Measurements from ENCODE around the gene CALHM3. TPM values are rescaled to one million over a fixed set of nuclear protein-coding genes. Genes with fewer than 3 reads are reported as not detected.
A peak's percentile ranks its signal among the peaks of the same experiment; 100 is the strongest.

The CALHM3 gene
- total RNA-seq, 2 experiments from 2014 or later: not detected

- no peak for DNase-seq
- H3K36me3 Mint-ChIP-seq: peaks cover 47% of the 10 kb centered on the region
Observed at GRCh38 chr10:103433858-103434257, 45.2 kb downstream of the CALHM3 start.

GRCh38 chr10:103431902-103432301, 47.1 kb downstream of the CALHM3 start:
- H3K36me3 Mint-ChIP-seq: peaks cover 50% of the 10 kb centered on the region
- no peak overlapping the region for H3K27ac Mint-ChIP-seq
- no peak overlapping the region for H3K4me3 Mint-ChIP-seq
- no peak for DNase-seq
- no peaks in the 10 kb centered on the region for H3K27me3 Mint-ChIP-seq
- no peaks in the 10 kb centered on the region for H3K9me3 Mint-ChIP-seq
- H3K4me1 Mint-ChIP-seq: peaks cover 30% of the 10 kb centered on the region

More at GRCh38 chr10:103433858-103434257, 45.2 kb downstream of the CALHM3 start:
- H3K4me3 Mint-ChIP-seq: no peak overlapping the region
- no peaks in the 10 kb centered on the region for H3K9me3 Mint-ChIP-seq
- H3K27ac Mint-ChIP-seq: no peak overlapping the region
- H3K4me1 Mint-ChIP-seq: peaks cover 13% of the 10 kb centered on the region
- H3K27me3 Mint-ChIP-seq: no peaks in the 10 kb centered on the region

- Mint-ChIP-seq H3K4me1 (peaks cover 32% of the 10 kb centered on the region), H3K36me3 (peaks cover 50% of the 10 kb centered on the region), H3K27ac (peak overlapping the region; percentile 74), H3K27me3 (no peaks in the 10 kb centered on the region), H3K4me3 (no peak overlapping the region), H3K9me3 (no peaks in the 10 kb centered on the region)
- DNase-seq: no peak
Observed at GRCh38 chr10:103429647-103430046, 49.4 kb downstream of the CALHM3 start.

- no peak overlapping the region for H3K27ac Mint-ChIP-seq
- no peak for DNase-seq
- H3K36me3 Mint-ChIP-seq: peaks cover 50% of the 10 kb centered on the region
- no peak overlapping the region for H3K4me3 Mint-ChIP-seq
- no peaks in the 10 kb centered on the region for H3K9me3 Mint-ChIP-seq
- no peaks in the 10 kb centered on the region for H3K27me3 Mint-ChIP-seq
- H3K4me1 Mint-ChIP-seq: peaks cover 32% of the 10 kb centered on the region
Observed at GRCh38 chr10:103428989-103429643, 49.9 kb downstream of the CALHM3 start.

- H3K9me3 Mint-ChIP-seq: no peaks in the 10 kb centered on the region
- H3K27ac Mint-ChIP-seq: no peak overlapping the region
Observed at GRCh38 chr10:103427866-103428265, 51.2 kb downstream of the CALHM3 start.

GRCh38 chr10:103423748-103424147, 55.3 kb downstream of the CALHM3 start:
- Mint-ChIP-seq H3K4me1 (peaks cover 19% of the 10 kb centered on the region), H3K36me3 (peaks cover 46% of the 10 kb centered on the region), H3K27ac (no peak overlapping the region), H3K27me3 (no peaks in the 10 kb centered on the region), H3K9me3 (no peaks in the 10 kb centered on the region), H3K4me3 (no peak overlapping the region)
- no peak for DNase-seq

More at GRCh38 chr10:103427866-103428265, 51.2 kb downstream of the CALHM3 start:
- Mint-ChIP-seq H3K36me3 (peaks cover 53% of the 10 kb centered on the region), H3K4me3 (no peak overlapping the region), H3K27me3 (no peaks in the 10 kb centered on the region), H3K4me1 (peaks cover 32% of the 10 kb centered on the region)
- DNase-seq: no peak

Other genes starting within 250 kb of the CALHM3 start
- gene RPEL1, start 233.4 kb downstream of the CALHM3 start, total RNA-seq: under 1 TPM in 1 of 2 experiments, not detected in 1; 0.10 TPM
- gene INA, start 202.1 kb downstream of the CALHM3 start, total RNA-seq: under 1 TPM; 0.38 to 0.45 TPM
- gene PCGF6, start 128.1 kb downstream of the CALHM3 start, total RNA-seq: 10 to 100 TPM; 18.6 to 19.9 TPM
- gene TAF5, start 111.3 kb downstream of the CALHM3 start, total RNA-seq: 10 to 100 TPM; 11.1 to 11.6 TPM
- gene ATP5MK, start 82.8 kb downstream of the CALHM3 start, total RNA-seq: 100 to 1,000 TPM; 451 to 452 TPM
- gene PDCD11, start 82.6 kb downstream of the CALHM3 start, total RNA-seq: 10 to 100 TPM; 89.5 to 94.7 TPM
- gene CALHM2, start 26.9 kb downstream of the CALHM3 start, total RNA-seq: 1 to 10 TPM; 4.5 to 4.8 TPM
- gene CALHM1, start 20.3 kb downstream of the CALHM3 start, total RNA-seq: not detected
- 1 to 10 TPM; 3.1 to 3.2 TPM for gene NEURL1, start 14.5 kb upstream of the CALHM3 start, total RNA-seq

Data from activated naive CD8-positive, alpha-beta T cell treated with anti-CD3 and anti-CD28 coated beads for 36 hours (primary cell).